Epithelial cell of esophagus (primary cell): ENCODE measurements around the gene IFI6.
"Not testable (repeated sequence)": the region's sequence is repeated elsewhere in the genome, so short reads cannot be mapped to it uniquely, and the experiment has no call there.

Source experiments
- DNase-seq: peaks from one replicate; pipeline ENCODE4 v3.0.0; 2010; ENCODE audit warnings: low read depth
- H3K4me3 ChIP-seq: 2 replicates; pipeline ENCODE4 v1.5.1; 2011; ENCODE audit warnings: mild to moderate bottlenecking, low read length, control low read depth
- CTCF ChIP-seq: IDR thresholded peaks from 2 replicates; pipeline ENCODE4 v1.5.1; 2011; ENCODE audit warnings: low read depth, mild to moderate bottlenecking, low read length, control low read depth, inconsistent platforms; ENCODE audit not compliant: insufficient read depth; ENCODE audit errors: missing control alignments

The IFI6 gene

GRCh38 chr1:27684176-27684575, 12.2 kb upstream of the IFI6 start:
- DNase-seq = no peak
- no peak for TF ChIP-seq CTCF
- no peak overlapping the region for H3K4me3 ChIP-seq

- DNase-seq = no peak
- no peak for TF ChIP-seq CTCF
- H3K4me3 ChIP-seq = no peak overlapping the region
Observed at GRCh38 chr1:27682351-27682944, 10.5 kb upstream of the IFI6 start.

- not testable (repeated sequence) for DNase-seq
Observed at GRCh38 chr1:27681580-27681979, 9.6 kb upstream of the IFI6 start.

GRCh38 chr1:27680225-27680791, 8.3 kb upstream of the IFI6 start:
- H3K4me3 ChIP-seq, DNase-seq: not testable (repeated sequence)

More at GRCh38 chr1:27681580-27681979, 9.6 kb upstream of the IFI6 start:
- not testable (repeated sequence) for H3K4me3 ChIP-seq

- no peak for DNase-seq
- TF ChIP-seq CTCF = no peak
- no peak overlapping the region for H3K4me3 ChIP-seq
Observed at GRCh38 chr1:27678747-27679146, 6.8 kb upstream of the IFI6 start.

GRCh38 chr1:27676410-27676809, 4.4 kb upstream of the IFI6 start:
- TF ChIP-seq CTCF = no peak
- H3K4me3 ChIP-seq = no peak overlapping the region
- no peak for DNase-seq

- no peak overlapping the region for H3K4me3 ChIP-seq
- DNase-seq = no peak
Observed at GRCh38 chr1:27672750-27673112, 739 bp upstream of the IFI6 start.

More at GRCh38 chr1:27672750-27673112, 739 bp upstream of the IFI6 start:
- TF ChIP-seq CTCF = no peak
